Right hindlimb (tissue), 1 donor: ENCODE measurements around the gene KTN1.
A peak's percentile ranks its signal among the peaks of the same experiment; 100 is the strongest.

Experiments
- DNase-seq: peaks from one replicate; pipeline ENCODE4 v3.0.0-alpha.2; 2018

Gene KTN1, protein sequence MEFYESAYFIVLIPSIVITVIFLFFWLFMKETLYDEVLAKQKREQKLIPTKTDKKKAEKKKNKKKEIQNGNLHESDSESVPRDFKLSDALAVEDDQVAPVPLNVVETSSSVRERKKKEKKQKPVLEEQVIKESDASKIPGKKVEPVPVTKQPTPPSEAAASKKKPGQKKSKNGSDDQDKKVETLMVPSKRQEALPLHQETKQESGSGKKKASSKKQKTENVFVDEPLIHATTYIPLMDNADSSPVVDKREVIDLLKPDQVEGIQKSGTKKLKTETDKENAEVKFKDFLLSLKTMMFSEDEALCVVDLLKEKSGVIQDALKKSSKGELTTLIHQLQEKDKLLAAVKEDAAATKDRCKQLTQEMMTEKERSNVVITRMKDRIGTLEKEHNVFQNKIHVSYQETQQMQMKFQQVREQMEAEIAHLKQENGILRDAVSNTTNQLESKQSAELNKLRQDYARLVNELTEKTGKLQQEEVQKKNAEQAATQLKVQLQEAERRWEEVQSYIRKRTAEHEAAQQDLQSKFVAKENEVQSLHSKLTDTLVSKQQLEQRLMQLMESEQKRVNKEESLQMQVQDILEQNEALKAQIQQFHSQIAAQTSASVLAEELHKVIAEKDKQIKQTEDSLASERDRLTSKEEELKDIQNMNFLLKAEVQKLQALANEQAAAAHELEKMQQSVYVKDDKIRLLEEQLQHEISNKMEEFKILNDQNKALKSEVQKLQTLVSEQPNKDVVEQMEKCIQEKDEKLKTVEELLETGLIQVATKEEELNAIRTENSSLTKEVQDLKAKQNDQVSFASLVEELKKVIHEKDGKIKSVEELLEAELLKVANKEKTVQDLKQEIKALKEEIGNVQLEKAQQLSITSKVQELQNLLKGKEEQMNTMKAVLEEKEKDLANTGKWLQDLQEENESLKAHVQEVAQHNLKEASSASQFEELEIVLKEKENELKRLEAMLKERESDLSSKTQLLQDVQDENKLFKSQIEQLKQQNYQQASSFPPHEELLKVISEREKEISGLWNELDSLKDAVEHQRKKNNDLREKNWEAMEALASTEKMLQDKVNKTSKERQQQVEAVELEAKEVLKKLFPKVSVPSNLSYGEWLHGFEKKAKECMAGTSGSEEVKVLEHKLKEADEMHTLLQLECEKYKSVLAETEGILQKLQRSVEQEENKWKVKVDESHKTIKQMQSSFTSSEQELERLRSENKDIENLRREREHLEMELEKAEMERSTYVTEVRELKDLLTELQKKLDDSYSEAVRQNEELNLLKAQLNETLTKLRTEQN (N-terminal part only)

GRCh38 chr14:55579724-55580469 is at the start of gene KTN1:
KTN1 (plus strand) TSS chr14:55580207; CDS start chr14:55612049, 31,842 bp downstream.
- DNase-seq: peak; percentile 87

DNA sequence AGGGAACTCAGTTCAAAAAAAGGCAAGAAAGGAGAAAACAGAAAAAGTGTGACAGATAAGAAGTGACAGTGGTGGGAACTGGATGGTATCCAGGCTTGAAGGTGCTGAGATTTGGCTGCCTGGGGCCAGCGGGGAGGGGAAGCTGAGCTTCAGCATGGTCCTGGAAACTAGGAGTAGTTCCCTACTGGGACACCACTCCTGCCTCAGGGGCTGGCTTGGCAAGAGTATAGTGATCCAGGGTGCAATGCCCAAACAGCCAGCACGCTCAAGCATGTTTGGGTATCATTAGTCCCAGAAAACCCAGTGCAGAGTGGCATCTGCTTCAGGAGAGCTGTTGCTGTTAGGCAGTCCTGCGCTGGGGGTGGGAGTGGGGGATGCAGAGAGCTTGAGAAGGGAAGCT is 49.5 kb upstream of the KTN1 start:
- no peak for DNase-seq

DNA sequence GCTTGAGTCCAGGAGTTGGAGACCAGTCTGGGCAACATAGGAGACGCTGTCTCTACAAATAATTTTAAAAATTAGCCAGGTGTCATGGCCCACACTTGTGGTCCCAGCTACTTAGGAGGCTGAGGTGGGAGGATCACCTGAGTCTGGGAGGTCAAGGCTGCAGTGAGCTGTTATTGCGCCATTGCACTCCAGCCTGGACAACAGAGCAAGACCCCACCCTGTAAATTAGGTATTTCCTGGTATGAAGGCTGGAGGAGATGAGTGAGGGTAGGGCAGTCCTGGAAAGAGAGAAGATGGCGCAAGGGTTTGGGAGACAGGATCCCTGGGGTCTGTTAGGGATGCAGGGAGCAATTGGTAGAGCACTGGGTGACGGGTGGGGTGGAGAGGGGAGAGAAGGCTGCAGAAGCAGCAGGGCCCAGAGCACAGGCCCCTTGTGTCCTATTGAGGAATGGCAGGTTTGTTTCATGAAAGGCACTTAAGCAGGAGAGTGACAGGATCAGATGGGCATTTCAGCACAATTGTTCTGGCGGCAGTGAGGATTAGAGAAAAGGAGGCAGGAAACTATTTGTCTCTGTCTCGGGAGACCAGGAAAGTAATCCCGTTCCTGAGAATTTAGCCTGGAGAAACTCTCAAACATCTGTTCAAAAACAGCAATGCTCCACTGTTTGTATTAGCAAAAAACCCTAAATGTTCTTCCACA is 47.2 kb upstream of the KTN1 start:
- peak; percentile 32 for DNase-seq

- no peak for DNase-seq
These were observed 46.0 kb upstream of the KTN1 start for GRCh38 chr14:55533960-55534359.

DNA sequence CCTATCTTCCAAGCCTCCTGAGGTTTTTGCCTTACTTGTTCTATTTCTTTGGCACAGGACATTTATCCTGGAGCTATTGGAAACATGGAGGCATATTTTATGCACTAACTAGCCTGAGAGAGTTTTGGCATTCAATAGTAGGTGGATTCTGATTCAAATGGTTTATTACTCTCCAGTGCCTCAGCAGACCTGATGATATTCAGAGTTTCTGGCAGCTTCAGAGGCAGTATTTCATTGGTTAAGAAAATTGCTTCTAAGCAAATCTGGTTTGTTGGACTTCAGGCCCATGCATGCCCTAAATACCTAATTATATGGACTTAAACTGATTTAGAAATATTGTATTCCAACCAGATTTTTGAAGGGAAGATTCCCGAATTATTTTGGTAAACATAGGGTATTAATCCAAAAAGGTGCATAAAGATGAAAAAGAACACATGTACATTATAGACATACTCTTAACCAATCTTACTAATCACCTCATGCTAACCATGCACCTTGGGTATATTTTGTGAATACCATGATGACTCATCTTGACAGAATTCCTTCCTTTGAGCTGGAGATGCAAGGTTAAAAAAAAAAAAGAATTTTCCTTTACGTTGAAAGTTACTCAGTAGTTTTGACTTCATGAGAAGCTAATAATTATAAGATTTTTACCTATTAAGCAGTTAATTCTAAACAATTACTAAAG is 44.3 kb upstream of the KTN1 start:
- no peak for DNase-seq

GRCh38 chr14:55536204-55536708 is 43.8 kb upstream of the KTN1 start:
- DNase-seq: no peak

- DNase-seq: no peak
These were observed 42.2 kb upstream of the KTN1 start for GRCh38 chr14:55537782-55538181.

DNA sequence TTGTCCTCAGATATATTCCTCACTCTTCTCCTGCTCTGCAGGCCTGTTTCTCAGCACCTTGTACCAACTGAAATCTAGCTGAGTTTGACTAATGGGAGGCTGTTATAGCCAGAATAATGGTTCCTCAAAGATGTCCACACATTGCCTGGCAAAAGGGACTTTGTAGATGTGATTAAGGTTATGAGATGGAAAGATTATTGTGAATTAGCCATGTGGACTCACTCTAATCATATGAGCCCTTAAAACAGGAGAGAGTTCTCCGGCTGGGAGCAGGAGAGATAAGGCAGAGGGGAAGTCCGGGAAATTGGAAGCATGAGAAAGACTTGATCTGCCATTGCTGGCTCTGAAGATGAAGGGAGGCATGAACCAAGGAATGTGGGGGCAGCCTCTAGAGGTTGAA is 40.0 kb upstream of the KTN1 start:
- DNase-seq: no peak

DNA sequence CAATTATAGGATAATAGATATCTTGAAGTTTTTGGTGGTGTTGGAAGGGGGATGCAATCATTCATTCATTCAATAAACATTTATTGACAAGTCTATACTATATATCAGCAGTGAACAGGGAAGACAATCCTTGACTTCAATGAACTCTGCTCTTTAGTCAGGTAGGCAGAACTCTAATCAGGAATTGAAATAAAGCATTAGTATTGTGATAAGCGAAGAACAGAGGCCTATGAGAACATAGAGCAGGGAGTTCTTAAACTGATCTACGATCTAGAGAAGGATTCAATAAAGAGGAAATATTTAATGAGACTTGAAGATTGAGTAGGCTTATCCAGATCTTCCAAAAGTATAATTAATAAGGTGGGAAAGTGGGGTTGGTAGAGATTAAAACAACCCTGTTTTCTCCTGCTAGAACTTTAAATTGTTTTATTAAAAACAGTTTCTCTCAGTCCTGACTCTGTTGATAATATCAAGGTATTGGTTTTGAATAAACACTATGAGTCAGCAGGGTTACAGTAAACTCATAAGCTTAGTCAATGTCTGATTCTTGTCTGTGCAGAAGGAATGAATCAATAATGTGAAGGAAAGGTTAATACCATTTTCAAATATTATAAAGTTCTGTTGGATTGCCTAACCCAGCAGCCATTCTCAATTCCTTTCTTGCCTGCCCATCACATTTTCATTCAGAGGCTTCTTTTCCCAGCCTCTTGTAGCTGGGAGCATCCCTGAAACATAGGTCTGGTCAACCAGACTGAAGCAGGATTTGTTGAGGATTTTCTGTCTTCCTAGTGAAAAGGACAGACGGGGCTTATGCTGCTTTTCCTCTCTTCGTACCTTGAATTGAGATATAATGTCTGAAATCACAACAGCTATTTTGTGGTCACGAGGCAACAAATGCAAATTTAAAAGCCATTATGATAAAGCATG is 38.9 kb upstream of the KTN1 start:
- DNase-seq: no peak

DNA sequence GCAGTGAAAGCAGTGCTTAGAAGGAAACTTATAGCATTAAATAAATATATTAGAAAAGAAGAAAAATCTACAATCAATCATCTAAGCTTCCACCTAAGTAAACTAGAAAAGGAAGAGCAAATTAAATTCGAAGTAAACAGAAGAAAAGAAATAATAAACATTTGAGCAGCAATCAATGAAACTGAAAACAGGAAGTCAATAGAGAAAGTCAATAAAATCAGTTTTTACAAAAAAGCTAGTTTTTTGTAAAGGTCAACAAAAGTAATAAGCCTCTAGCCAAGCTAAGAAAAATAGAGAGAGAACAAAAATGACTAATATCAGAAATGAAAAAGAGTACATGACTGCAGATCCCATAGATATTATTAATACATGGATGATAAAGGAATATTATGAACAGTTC is 34.2 kb upstream of the KTN1 start:
- no peak for DNase-seq

GRCh38 chr14:55546212-55546874 is 33.7 kb upstream of the KTN1 start:
- no peak for DNase-seq

DNA sequence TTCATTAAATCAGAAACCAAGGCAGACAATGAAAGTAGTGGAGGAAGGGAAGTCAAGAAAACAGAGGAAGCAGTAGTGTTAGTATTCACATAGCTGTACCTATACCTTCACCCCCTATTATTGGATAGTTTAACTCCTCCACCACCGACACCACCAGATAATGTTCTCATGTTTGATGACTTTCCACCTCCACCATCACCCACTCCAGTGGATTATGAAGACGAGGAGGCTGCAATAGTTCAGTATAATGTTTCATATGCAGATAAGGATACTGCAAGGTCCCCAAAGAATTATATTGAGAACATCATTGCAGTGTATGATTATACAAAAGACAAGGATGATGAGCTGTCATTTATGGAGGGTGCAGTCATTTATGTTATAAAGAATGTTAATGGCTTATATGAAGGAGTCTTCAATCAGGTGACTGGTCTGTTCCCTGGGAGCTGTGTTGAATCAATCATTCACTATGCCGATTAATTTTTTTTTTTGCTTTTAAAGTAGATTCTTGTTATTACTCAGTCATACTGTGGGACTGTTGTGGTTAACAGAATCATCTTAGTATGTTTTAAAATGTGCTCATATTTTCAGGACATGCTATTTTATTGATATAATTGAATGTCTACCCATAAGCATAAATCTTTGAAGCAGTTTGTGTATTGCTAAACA is 32.2 kb upstream of the KTN1 start:
- DNase-seq: no peak

- no peak for DNase-seq
These were observed 26.2 kb upstream of the KTN1 start for GRCh38 chr14:55553791-55554190.

GRCh38 chr14:55556929-55557623 is 22.9 kb upstream of the KTN1 start:
- DNase-seq: peak; percentile 79

GRCh38 chr14:55562135-55562534 is 17.9 kb upstream of the KTN1 start:
- DNase-seq: no peak

DNA sequence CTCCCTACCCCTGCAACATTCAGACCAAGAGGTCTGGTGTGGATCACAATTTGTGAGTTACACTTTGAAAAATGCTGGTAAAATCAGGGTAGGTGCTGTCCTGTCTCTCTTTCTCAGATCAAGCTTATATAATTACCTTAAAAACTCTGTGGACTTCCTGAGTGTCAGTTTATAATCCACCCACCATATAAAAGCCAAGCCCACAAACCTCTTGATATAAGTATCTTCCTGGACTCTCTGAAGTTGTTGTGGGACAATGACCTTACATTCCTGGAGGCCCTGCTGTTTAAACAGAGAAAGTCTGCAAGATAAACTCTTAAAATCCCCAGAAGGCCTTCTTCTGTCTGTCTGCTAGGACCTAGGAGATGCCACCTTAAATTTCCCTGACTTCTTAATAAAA is 11.4 kb upstream of the KTN1 start:
- no peak for DNase-seq

DNA sequence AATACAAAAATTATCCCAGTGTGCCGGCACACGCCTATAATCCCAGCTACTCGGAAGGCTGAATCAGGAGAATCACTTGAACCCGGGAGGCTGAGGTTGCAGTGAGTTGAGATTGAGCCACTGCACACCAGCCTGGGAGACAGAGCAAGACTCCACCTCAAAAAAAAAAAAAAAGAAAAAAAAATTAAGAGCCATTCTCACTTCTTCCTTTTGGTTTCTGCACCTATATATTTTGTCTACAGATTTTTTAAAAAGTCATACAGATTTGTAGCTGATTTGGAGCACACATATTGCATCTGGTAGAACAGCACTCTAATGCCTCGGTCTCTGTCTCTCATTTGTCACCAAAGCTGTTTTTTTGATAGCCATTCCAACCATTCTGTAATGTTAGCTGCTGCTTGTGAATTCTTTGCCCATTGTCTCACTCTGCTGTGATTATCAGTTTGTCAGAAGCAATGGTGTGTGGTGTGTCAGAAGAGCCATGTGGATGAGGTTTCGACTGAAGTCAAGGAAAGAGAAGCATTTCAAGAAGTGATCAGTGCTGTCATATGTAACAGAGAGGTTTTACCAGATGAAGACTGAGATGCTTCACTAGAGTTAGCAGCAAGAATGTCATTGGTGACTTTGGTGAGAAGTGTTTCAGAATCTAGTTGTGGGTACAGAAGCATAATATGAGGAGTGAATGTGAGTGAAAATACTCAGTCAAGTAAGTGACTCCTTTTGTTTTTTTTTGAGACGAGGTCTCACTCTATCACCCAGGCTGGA is 8.7 kb upstream of the KTN1 start:
- no peak for DNase-seq
